Urothelium cell line (cell line): Measurements from ENCODE around the gene CMTM8.
A peak's percentile ranks its signal among the peaks of the same experiment; 100 is the strongest.

Experiments
- DNase-seq: peaks from one replicate; pipeline ENCODE4 v3.0.0; 2011; ENCODE audit warnings: low spot score, mixed read lengths
- FAIRE-seq: peaks from 2 replicates; lab custom pipeline; 2011; peaks lifted over from hg19 to GRCh38; lab: Jason Lieb, UNC

CMTM8 gene

DNA sequence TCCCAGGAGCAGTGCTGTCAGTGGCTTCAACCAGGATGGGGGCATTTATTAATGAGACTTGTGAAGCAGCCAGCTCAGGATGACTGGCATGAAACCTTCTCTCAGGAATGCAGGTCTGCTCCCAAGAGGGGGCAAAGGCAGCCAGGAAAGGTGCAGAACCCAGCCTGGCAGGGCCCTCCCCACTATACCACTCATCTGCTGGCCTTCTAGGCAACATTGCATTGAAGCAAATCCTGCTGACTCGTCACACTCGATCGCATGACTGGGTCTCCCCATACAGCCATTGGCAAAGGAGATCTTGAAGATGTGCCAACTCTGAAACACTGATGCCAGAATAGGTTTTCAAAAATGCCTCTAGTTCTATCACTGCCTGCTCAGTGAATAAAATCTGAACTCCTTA lies 87.4 kb downstream of the CMTM8 start:
- FAIRE-seq, result peak; percentile 13

DNA sequence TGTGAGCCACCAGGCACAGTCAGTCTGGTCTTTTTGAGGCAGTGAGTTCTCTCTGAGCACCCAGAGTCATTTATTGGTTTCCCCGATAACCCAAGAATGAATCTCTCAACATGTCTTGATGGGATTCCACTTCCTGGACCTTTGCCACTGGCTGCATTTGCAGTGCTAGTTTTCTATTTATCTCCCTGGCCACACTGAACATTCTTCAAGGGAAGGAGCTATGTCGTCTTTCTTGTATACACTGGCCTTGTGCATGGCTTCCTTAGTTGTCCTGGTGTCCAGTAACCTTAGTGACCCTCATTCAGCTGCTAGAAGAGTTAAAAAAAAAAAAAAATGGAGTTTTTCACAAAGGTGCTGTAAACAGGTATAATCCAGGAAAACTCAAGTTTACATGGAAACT lies 88.3 kb downstream of the CMTM8 start:
- no peak for FAIRE-seq
- DNase-seq, result no peak

More for the DNA sequence above, 87.4 kb downstream of the CMTM8 start:
- DNase-seq, result peak; percentile 54

DNA sequence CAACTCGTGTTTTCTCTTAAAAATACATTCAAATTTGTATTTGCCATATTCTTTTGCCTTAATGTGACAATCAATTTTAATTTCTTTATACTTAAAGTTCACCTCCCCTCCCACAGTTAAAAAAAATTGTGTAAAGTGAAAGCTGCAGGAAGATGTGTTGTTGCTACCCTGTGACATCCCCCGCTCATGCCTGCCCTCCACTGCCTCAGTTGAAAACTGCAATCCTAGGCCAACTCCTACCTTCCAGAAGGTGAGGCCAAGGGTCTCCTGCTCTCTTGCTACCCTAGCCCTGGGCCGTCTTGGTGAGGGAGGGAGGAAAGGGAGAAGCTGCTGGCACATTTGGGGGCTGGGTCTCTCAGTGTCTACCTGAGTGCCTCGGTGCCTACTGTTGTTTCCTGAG lies 96.2 kb downstream of the CMTM8 start:
- DNase-seq (no peak), FAIRE-seq (no peak)

DNA sequence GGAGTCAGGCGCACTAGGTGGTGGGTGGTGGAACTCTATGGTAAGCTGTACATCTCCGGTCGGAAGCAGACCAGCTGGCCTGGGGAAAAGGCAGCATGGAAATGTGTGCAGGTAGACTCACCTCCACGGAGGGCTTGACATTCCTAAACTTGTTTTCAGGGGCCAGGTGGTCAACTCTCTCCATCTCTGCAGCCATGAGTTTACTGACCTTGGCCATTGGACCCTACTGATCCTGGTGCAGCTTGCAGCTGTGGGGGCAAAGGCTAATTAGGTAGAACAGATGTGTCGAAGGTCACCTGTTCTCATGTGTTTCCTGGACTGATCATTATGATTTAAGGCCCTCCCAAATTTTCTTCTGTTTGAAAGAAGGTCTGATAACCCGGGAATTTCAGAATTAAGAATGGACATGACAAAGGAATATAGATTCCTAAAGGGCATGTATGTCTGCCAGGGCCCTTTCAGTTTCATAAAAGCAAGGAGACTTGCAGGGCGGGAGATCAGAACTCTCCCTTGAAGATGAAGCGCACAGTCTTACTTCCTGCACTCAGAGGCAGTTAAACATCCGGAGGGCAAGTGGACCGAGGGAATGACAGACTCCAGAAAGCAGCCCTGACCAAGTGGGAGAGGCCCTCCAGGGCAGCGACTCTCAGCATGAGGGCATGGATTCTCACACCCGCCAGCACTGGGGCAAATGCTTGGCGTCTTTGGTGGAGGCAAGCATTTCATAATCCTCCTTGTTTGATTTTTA lies 97.1 kb downstream of the CMTM8 start:
- FAIRE-seq (no peak), DNase-seq (no peak)

DNA sequence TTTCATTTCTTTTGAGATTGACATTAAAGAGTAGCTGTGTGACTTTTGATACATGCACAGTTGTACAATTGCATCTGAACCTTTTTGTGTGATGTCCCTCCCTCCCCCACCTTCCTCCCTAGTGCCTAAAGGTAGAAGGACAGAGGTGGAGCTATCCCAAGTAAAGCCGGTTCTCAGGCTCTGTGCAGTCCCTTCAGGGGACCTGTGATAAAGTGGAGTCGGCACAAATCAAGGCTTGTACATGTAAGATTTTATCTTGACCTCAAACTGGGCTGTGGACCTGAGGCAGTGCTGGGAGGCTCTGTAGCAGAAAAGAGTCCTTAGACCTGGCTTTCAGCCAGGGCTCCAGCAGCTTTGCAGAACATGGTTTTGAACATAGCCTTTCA lies 97.6 kb downstream of the CMTM8 start:
- DNase-seq (no peak), FAIRE-seq (no peak)

DNA sequence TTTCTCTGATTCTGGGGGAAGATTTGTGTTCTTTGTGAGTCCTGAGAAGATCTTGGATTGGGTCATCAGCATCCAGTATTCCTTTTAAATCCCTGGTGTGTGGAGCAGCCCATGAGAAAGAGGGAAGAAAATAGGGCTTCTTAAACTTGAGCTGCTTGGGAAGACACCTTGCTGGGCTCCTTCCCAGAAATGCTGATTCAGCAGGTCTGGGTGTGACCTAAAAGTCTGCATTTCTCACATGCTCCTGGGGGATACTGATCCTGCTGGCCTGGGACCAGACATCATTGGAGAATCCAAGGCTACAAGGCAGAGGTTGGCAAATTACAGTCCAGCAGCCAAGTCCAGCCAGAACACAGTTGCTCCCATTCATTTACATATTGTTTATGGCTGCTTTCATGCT lies 99.0 kb downstream of the CMTM8 start:
- no peak for DNase-seq
- no peak for FAIRE-seq

DNA sequence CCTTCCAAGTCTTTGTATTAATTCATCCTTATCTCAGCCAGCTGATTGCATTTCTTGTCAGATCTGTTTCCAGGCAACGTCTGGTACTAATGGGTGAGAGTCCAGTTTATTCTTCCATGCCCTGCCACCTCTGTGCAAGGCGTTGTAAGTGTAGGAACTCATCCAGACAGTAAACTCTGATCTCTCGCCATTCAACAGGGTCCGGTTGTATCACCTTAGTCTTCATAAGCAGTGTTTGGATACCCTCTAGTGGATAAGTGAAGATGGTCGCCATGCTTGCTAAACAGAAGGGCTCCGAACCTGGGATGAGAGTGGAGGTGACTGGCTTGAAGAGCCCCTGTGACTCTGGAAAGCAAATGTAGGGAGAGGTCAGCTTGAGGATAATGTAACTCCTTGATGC lies 101.6 kb downstream of the CMTM8 start:
- FAIRE-seq (no peak), DNase-seq (no peak)

DNA sequence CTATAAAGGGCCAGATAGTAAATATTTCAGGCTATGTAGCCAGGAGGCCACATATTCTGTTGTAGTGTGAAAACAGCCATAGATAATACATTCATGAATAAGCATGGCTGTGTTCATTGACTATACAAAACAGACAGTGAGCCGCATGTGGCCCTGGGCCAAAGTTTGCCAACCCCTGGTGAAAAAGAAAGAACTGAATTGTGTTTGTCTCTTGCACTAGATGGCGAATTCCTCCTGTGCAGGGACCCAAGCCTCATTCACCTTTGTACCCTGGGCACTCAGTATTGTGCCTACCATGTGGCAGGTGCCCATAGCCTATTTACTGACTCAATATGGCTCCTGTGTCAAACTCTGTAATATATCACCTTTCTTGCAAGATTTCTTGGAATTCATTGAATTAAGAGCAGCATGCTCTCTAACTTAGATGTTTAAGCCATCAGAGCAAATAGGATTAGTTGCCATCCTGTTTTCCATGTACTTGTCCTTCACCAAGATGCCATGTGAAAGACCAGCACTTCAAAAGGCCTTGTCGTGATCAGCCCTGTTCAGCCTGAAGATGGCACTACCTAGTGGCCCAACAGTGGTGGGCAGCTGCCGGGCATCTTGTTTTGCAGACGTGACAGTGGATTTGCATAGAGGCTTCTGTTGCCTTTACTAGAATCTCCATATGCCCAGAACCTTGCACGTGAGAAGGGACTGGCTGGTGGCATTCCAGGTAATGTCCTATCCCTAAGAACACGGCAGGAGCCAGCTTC lies 102.3 kb downstream of the CMTM8 start:
- DNase-seq, result no peak
- no peak for FAIRE-seq

DNA sequence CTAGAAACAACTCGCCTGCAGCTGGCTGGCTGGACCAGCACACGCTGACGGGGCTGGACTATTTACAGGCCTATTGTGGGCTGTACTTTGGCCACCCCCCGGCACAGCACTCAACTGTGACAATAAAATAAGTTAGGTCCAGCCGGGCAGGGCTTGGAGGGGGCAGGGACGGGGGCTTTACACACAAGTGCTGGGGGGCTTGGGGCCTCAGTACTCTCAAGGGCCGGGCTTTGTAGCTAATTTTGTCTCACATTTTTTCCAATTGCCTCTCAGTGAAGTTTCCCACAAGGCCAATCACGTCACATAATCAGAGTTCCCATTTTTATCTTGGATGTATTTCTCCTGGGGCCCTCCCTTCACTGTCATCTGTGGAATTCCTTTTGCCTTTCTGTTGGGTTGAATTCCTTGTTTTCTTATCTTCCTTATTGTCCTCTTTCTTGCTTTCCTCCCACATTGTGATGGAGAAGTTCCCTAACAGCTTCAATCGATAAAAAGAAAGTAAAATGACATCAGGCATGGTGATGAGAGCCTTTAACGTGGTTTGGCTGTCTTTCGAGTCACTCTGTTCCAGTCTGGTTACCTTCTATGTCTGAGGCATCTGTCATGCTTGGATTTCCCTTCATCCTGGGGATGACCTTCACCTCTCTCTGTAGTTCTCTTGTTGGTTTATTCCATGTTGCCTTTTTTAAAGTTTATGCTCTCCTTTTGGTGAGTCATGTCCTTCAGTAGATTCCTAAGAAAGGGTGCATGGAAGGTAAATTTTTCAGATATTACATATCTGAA lies 109.1 kb downstream of the CMTM8 start:
- FAIRE-seq (no peak), DNase-seq (no peak)

DNA sequence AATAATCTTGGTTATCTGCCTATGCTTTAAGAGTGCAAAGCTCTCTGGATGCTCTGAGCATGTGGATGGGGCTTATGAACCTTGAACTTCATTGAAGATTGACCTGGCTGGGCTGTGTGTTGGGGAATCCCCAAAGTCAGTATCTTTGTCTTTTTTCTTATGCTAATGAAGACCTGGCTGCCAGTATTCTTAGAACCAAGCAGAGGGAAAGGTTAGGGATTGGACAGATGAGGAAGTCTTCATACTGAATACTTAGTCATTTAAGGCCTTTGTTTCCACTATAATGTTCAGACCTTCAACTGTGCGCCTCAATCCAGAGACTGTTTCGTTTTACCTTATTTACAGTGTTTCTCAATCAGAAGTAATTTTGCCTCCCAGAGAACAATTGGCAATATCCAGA lies 110.7 kb downstream of the CMTM8 start:
- DNase-seq, result no peak
- FAIRE-seq, result no peak

DNA sequence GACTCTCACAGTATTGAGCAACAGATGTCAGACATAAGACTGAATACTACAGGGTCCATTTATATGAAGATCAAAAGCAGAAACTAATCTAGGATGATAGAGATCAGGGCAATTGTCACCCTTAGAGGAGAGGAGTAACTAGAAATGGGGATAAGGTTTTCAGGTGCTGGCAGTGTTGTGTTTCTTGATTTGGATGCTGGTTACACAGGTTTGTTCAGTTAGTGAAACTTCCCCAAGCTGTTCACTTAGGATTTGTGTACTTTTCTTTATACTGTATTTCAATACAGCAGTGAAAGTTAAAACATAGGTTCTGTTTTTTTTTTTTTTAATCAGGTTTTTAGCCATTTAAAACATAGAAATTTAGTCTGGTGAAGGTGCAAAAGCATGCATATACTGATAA lies 114.1 kb downstream of the CMTM8 start:
- FAIRE-seq, result no peak
- no peak for DNase-seq

DNA sequence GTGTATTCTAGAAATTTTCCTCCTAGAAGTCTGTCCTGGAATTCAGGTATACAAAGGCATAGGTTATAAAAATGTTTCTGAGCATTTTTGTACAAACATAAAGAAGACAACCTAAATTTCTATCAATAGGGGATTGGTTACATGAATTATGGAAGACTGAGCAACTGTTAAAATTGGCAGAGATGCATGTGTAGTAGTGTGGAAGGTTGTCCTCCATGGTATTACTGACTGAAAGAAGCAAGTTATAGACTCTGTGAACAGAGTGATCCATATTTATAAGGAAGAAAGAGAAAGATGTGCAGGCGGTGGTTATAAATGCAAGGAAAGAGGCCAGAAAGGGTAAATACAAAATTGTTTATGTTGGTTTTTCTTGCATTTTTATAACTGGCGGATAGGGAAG lies 114.9 kb downstream of the CMTM8 start:
- no peak for FAIRE-seq
- no peak for DNase-seq

DNA sequence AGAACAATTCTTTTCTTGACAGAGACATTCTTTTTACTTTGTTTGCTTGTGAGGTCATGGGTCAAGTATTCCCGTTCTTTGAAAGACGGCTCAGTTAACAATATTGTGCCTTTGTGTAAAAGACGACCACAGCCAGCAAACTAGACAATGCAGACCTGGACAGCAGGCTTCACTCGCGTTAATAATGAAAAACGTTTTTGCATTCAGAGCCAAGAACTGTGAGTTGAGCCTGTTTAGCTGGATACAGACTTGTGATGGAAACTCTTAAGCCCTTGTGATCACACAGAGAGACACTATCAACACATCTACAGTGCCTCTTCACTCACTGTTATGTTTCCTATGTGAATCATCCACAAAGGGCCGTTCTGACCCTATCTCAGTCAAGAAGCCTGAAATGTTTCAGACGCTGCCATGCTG lies 115.9 kb downstream of the CMTM8 start:
- DNase-seq, result peak; percentile 58
- FAIRE-seq, result no peak

DNA sequence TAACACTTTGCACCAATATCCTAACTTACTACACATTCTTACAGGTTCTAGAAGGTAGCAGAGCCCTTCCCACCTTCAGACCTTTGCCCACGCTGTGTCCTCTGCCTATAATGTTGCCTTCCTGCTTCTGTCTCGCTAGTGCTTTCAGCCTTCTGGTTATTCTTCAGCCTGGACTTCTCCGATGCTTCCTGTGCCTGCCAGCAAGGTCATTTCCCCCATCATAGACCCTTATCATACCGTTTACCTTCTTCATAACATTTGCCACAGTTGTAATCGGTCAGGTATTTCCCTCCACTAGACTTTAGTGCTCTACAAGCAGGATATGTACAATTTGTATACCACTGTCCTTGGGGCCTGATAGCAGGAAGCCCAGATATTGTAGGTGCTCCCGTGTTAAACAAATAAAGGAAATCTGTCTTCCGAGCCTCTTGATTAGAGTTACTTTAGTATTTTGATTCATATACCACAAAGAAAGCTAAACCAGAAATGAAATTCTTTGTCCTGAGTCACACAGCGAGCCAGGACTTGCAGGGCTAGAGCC lies 117.3 kb downstream of the CMTM8 start:
- no peak for FAIRE-seq
- DNase-seq, result no peak

DNA sequence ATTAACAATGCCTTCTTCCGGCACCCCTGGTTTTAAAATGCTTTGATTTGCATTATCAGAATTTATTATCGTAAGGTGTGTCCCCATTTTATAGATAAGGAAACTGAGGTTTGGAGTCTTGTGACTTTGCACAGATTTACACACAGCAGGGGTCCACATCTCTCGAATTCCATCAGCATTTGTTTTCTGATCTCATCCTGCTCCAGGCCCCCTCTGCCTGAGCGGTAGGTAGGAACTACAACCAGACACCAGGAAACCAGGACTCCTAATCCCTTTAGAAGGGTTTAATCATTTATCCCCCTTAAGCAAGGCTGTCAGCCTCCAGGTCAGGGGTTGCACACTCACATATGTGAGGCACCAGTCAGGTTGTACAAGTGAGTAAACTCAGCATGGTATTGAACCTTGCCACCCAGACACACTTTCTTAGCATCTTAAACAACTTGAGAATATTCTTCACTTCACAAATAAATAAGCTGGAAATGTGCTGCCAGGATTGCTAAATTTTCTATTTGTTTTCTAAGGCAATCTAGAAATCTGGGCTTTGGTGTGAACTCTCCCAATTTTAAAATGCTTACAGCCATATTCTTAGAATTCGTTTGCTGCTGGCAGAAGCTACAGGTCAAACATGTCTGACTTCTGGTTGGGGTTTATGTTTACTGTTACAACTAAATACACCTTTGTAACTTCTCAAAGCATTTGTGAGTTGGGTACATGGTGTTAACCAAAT lies 121.4 kb downstream of the CMTM8 start:
- FAIRE-seq, result no peak
- DNase-seq, result no peak

DNA sequence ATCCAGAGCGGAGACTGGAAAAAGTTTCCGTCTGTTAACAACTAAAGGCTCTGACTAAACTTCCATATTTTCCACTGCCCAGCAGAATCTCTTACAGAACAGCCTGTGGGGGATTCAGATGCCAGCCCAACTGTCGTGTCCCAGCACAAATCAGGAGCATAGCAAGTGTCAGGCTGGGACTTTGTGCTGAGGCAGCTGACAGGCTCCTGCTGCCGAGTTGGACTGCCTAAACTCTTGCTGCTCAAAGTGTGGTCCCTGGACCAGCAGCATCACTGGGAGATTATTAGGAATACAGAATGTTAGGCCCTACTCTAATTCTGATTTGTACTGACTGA lies 122.0 kb downstream of the CMTM8 start:
- DNase-seq (no peak), FAIRE-seq (no peak)

DNA sequence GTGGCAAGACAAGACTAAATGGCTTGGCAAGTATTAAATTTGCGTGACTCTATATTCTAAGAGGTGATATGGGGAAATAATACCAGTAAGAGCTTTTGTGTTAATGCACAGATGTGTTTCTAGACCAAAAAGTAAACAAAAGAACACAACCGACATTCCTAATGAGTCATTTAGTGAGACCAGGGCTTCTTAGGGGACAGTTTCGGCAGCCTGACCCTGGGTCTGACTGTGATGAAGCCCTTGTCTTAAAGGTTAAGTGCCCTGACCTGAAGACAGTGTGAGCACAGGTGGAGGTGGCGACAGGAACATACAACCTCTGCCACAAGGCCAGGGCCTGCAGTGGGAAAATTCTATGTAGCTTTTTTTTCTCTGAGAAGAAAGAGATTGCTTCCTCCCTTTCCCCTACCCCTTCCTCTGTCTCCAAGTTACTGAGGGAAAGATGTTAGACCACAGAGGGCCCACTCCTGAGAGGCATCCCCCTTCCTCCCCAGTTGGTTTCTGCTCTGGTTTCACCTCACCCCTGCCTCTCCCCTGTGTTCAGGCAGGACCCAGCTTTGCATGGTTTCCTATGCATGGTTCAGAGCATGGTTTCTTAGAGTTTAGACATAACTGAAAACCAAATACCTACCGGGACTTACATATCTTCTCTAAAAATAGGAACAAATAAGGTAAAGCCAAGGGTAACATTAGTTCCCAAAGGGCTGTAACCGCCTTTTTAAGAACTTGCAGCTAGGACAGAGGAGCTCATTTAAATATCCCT lies 128.3 kb downstream of the CMTM8 start:
- no peak for FAIRE-seq
- DNase-seq, result no peak

DNA sequence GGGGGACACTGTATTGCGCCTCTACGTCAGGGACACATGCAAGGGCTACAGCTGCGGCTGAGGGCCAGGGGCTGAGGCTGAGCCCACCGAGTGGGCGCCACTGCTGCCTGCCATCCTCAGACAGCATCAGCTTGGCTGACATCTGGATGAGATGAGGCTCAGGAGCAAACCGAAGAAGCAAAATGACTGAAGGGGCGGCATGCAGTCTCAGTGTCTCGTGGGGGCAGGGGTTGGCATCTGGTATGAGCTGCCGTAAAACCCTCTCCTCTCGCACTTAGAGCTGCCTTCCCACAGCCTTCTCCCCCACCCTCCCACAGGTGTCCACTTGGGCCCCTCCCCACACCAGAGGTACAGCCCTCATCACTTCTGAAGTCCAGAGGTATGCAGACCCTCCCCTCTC lies 129.0 kb downstream of the CMTM8 start:
- FAIRE-seq, result no peak
- DNase-seq, result no peak

DNA sequence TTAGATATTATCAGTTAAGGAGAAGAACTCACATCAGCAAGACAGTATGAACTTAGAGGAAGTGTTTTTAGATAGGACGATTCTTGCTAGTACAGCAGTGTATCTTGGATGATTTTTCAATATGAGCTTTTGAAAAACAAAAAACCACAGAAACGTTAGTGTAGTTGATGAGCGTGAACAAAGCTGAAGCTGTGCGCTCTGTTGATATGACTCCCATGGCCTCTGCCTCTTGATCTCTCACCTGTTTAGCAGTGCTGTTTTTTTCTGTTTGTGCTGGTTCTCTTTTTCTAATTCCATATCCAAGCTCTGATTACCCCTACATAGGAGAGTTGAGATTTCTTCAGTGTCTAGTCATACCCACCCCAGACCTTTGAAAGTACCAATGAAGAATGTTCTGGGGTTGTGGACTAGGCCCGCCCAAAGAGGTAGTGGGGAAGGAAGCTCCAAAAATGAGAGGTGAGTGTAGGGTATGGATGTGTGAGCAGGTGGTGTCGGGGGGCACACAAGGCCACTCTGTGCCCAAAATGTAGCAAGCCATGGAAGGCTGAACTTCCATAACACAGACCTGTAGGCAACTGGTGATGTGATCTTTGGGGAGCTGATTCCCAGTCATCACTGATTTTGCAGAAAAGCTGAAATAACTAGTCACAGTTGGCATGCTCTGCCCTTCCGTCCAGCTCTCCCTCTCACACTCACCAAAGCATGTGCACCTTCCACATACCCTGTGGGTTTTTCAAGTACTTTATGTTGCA lies 133.2 kb downstream of the CMTM8 start:
- FAIRE-seq (no peak), DNase-seq (no peak)

DNA sequence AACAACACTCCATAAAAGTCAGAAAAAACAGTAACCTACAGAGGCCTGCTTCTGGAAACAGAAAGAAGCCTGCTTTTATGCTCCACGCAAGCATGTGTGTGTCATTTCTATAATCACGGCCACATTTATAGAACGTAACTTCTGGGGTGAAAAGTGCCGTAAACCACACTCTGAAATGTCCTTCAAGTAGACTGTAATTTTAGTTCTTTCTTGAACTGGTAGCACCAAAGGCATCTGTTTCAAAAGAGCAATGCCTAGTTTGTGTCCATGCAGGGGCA lies 133.7 kb downstream of the CMTM8 start:
- no peak for FAIRE-seq
- no peak for DNase-seq
